ENCODE data around the gene PARP16.

DNA sequence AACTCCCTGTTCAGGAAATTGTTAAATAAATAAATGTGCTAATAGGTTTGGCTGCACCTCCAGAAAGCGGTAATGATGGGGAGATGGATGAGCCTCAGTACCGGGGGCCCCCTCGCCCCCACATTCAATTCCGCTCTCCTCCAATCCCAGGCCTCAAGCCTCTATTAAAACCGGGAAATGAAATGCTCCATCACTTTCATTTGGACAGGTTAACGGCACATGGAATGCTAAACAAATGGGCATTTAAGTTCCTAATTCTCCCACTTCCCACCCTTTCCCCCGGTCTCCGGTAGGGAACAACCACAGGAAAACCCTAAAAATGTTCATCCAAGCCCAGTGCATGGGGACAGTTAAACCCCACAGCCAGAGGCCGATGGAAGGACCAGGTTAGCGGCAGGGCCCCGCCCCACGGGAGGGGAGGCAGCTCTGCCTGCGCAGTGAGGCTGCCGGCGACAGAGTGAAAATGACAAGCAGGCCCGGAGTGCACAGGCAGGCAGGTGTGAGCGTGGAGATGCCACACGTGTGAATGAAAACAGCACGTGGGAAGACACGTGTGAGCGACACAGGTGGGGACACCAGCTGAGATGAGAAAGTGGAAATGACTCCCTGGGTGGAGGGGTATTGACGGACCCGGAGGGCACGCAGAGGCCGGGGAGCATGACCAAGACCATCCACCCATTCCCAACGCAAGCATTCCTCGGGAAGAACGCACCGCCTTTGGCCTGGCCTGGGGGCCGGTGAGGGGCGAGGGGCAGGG, 45.9 kb upstream of the PARP16 start:
- TF ChIP-seq, protein P1, sequence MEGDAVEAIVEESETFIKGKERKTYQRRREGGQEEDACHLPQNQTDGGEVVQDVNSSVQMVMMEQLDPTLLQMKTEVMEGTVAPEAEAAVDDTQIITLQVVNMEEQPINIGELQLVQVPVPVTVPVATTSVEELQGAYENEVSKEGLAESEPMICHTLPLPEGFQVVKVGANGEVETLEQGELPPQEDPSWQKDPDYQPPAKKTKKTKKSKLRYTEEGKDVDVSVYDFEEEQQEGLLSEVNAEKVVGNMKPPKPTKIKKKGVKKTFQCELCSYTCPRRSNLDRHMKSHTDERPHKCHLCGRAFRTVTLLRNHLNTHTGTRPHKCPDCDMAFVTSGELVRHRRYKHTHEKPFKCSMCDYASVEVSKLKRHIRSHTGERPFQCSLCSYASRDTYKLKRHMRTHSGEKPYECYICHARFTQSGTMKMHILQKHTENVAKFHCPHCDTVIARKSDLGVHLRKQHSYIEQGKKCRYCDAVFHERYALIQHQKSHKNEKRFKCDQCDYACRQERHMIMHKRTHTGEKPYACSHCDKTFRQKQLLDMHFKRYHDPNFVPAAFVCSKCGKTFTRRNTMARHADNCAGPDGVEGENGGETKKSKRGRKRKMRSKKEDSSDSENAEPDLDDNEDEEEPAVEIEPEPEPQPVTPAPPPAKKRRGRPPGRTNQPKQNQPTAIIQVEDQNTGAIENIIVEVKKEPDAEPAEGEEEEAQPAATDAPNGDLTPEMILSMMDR (conservative IDR thresholded peaks at IDR 0.05 in 1 of 2, IDR thresholded peaks at IDR 0.05 in 1 of 2; ENCODE audit: low read depth in 1 of 2, low read length in 2 of 2), result no peak
- TF ChIP-seq EZH2 (IDR thresholded peaks at IDR 0.05; ENCODE audit: low read length, missing control alignments), result no peak

Data from fibroblast of lung (primary cell).